ENCODE results near the gene AKT2.
A peak's percentile ranks its signal among the peaks of the same experiment; 100 is the strongest.

AKT2 gene

DNA sequence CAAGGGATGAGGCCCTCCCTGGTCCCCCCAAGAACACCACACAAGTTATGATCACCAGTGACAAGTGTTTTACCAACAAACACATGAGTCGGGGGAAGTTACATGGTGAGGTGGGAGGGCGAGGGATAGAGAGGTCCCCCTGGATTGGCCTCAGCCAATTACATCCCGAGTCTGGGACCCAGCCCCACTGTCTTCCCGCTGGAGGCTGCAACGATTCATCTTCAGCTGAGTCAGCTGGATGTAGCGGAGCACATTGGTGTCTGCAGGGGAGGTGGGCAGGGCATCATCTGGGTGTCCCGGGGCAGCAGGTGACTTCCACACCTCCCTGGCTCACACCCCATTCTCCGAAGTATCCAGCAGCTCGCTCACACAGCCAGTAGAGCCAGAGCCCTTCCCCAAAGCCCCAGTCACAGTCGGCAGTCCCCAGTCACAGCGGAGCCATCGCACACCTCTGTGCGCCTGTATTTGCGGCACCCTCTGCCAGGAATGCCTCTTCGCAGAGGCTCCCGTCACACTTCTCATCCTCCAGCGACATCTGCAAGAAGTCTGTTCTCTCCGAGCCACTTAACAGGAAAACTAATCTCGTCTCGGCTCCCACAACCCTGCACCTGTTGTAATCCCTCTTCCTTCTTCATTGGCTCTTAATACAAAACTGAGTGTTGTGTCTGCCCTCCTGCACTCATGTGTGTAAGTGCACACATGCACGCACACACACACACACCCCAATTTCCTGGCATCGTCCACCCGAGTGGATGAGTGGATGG lies 69.0 kb downstream of the AKT2 start:
- DNase-seq, result no peak

DNA sequence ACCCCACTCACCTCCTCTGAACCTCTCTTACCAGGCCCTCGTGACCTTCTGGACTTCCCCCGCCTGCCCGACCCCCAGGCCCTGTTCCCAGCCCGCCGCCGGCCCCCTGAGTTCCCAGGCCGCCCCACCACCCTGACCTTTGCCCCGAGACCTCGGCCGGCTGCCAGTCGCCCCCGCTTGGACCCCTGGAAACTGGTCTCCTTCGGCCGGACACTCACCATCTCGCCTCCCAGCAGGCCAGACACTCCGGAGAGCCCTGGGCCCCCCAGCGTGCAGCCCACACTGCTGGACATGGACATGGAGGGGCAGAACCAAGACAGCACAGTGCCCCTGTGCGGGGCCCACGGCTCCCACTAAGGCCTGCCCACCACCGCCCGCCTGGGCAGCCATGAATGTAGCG lies 70.2 kb downstream of the AKT2 start:
- DNase-seq, result no peak

DNA sequence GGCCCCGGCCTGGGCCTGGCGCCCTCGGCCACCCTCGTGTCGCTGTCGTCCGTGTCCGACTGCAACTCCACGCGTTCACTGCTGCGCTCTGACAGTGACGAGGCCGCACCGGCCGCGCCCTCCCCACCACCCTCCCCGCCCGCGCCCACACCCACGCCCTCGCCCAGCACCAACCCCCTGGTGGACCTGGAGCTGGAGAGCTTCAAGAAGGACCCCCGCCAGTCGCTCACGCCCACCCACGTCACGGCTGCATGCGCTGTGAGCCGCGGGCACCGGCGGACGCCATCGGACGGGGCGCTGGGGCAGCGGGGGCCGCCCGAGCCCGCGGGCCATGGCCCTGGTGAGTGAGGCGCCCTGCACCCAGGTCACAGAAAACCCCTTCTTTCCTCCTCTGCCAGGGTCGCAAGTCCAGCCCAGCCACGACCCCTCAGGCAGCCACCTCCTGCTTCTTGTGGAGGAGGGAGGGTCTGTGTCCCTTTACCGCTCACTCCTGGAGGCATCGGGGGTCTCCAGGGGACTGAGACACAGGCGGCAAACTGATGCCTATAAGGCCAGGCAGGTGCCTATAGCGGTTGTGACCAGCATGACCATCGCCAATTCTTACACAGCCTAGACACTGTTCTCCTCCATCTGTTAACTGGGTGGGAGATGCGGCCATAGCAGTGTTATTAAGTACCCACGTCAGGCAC lies 71.1 kb downstream of the AKT2 start:
- no peak for DNase-seq

DNA sequence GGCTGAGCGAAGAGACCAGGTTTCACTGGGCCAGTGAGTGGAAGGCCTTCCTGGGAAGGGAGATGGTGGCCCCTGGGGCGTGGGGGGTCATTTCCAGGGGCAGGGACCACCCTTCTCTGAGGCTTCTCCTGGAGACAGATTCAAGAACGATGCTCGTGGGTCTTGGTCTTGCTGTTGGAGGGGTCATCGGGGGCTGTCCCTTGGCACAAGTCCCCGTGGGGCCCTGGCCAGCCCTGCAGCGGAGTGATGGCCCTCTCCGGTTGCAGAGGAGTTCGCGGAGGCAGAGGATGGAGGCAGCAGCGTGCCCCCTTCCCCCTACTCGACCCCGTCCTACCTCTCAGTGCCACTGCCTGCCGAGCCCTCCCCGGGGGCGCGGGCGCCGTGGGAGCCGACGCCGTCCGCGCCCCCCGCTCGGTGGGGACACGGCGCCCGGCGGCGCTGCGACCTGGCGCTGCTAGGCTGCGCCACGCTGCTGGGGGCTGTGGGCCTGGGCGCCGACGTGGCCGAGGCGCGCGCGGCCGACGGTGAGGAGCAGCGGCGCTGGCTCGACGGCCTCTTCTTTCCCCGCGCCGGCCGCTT lies 71.8 kb downstream of the AKT2 start:
- no peak for DNase-seq

DNA sequence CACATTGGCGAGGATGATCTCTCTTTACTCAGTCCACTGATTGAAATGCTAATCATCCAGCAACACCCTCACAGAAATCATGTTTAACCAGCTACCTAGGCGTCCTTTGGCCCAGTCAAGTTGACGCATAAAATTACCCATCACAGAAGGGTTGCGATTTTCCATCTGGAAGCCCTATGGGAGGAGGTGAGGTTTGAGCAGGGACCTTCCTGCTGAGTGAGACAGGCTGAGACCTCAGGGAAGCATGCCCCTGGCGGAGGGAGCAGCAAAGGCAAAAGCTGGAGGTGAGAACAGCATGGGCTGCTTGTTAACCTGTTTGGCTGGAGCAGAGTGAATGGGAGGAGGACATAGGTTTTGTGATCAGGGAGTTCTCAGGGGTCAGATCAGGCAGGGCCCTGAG lies 74.3 kb downstream of the AKT2 start:
- no peak for DNase-seq

DNA sequence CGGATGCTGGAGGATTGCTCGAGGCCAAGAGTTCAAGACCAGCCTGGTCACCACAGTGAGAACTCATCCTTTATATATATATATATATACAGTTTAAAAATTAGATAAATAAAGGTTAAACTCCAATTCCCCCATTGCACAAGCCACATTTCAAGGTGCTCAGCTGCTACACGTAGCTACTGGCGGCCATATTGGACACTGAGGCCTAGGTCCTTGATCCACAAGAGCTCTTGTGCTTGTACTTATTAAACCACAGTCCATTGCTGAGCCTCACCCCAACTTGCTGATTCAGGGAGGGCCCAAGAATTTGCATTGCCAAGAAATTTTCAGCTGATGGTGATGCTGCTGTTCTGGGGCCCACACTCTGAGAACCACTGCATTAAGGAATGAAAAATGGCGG lies 76.5 kb downstream of the AKT2 start:
- no peak for DNase-seq

DNA sequence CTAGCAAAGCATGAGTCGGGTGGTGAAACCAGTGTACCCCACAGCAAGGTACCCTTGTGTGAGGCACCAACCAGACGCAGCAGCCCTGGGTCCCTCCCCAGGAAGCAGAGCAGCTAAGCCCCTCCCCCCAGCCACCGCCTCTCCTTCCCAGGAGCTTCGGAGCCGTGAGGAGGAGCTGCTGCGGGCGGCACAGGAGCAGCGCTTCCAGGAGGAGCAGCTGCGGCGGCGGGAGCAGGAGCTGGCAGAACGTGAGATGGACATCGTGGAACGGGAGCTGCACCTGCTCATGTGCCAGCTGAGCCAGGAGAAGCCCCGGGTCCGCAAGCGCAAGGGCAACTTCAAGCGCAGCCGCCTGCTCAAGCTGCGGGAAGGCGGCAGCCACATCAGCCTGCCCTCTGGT lies 79.4 kb downstream of the AKT2 start:
- DNase-seq, result no peak

DNA sequence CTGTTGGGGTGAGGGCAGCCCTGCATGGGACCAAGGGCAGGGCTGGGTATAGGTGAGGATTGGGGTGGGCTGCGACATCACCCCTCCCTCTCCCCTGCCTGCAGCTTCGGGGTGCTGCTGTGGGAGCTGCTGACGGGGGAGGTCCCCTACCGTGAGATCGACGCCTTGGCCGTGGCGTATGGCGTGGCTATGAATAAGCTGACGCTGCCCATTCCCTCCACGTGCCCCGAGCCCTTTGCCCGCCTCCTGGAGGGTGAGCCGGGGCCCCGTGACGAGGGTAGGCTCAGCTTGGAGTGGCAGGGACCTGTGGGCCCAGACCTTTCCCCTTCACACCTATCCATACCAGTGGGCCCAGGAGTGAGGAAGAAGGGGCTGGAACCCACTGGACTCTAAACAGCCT lies 80.8 kb downstream of the AKT2 start:
- DNase-seq, result no peak

DNA sequence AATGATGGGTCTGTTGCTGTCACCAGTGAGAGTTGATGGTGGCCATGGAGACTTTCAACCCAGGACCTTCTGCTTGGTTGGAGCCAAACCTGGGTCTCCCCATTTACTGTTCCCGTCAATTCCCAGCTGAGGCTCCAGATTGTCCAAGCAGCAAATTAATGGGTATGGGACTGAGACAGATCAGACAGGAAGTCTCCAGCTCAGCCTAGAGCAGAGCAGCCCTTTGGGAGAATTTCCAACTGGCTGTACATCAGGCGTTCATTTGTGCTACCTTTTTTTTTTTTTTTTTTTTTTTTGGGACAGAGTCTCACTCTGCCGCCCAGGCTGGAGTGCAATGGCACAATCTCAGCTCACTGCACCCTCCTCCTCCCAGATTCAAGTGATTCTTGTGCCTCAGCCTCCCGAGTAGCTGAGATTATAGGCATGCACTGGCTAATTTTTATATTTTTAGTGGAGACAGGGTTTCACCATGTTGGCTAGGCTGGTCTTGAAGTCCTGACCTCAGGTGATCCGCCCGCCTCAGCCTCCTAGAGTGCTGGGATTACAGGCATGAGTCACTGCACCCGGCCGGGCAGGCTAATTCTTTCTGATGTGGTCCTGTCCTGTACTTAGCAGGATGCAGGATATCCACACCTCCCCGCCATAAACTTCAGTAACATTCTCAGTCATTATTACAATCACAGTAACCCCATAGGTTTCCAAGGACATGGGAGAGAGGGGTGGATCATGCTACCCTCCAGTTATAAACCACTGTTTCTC lies 84.6 kb downstream of the AKT2 start:
- DNase-seq, result no peak

DNA sequence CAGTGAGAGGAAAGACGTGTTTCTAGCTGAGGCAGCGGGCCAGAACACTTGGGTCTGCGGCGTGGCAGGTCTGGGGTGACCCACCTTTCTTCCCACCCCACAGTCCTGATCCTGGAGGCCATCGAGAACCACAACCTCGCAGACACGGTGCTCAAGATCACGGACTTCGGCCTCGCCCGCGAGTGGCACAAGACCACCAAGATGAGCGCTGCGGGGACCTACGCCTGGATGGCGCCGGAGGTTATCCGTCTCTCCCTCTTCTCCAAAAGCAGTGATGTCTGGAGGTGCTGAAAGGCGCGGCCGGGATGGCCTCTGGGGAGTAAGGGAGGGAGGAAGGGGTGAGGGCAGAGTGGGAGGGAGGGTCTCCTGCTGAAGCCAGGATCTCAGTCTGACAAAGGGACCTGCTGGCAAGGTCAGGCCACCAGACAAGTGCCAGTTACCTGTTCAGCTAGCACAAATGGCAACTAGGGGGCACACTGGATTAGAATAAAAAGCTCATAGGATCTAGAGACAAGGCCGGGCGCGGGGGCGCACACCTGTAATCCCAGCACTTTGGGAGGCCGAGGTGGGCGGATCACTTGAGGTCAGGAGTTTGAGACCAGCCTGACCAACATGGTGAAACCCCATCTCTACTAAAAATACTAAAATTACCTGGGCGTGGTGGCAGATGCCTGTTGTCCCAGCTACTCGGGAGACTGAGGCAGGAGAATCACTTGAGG lies 86.7 kb downstream of the AKT2 start:
- no peak for DNase-seq

DNA sequence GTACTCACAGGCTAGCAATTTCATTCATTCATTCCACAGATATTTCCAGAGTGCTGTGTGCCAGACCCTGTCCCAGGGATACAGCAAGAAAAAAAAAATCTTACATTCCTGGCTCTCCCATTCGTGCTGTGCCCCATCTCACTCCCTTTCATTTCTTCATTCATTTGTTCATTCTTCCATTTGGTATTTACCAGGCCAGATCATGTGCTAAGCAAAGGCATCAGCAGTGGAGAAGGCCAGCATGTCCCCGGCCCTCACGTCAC lies 91.6 kb downstream of the AKT2 start:
- no peak for DNase-seq

DNA sequence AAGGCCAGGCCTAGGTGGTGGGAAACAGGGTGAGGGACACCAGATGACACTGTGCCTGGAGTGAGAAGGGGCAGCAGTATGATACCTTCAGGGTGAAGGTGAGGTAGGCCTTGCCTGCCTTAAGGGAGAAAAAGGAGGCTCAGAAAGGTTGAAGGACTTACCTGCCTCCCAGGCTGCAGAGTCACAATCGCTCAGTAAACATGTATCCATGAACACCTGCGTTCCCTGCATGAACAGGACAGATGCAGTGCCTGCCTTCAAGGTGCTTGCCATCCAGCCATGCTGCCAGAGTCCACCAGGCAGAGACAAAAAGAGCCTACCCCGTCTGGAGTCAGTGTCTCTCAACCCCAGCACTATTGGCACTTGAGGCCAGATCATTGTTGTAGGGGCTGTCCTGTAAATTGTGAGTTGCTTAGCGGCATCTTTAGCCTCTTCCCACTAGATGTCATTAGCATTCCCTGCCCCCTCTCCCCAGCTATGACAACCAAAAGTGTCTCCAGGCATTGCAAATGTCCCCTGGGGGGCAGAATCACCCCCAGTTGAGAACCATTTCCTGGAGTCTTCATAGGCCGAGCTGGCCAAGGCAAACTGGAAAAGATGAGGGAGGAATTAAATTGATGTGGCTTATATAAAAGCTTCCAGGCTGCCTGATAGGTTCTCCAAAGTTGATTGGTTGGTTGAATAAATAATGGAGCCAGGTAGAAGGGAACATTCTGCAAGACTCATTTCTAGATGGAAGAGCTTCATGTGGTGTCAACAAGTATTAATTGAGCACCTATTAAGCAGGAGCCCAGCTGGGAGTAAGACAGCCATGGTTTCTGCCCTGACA lies 92.2 kb downstream of the AKT2 start:
- DNase-seq, result no peak

DNA sequence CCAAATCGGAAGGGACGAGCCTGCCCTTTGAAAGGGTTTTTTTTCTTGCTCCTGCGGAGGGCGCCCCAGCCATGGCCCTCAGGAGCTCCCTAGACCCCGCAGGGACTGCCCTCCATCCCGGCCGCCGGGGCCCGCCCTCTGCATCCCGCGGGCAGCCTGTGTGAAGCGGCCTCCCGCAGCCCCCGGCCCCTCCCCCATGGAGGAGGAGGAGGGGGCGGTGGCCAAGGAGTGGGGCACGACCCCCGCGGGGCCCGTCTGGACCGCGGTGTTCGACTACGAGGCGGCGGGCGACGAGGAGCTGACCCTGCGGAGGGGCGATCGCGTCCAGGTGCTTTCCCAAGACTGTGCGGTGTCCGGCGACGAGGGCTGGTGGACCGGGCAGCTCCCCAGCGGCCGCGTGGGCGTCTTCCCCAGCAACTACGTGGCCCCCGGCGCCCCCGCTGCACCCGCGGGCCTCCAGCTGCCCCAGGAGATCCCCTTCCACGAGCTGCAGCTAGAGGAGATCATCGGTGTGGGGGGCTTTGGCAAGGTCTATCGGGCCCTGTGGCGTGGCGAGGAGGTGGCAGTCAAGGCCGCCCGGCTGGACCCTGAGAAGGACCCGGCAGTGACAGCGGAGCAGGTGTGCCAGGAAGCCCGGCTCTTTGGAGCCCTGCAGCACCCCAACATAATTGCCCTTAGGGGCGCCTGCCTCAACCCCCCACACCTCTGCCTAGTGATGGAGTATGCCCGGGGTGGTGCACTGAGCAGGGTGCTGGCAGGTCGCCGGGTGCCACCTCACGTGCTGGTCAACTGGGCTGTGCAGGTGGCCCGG lies 93.1 kb downstream of the AKT2 start:
- DNase-seq, result peak; percentile 34

DNA sequence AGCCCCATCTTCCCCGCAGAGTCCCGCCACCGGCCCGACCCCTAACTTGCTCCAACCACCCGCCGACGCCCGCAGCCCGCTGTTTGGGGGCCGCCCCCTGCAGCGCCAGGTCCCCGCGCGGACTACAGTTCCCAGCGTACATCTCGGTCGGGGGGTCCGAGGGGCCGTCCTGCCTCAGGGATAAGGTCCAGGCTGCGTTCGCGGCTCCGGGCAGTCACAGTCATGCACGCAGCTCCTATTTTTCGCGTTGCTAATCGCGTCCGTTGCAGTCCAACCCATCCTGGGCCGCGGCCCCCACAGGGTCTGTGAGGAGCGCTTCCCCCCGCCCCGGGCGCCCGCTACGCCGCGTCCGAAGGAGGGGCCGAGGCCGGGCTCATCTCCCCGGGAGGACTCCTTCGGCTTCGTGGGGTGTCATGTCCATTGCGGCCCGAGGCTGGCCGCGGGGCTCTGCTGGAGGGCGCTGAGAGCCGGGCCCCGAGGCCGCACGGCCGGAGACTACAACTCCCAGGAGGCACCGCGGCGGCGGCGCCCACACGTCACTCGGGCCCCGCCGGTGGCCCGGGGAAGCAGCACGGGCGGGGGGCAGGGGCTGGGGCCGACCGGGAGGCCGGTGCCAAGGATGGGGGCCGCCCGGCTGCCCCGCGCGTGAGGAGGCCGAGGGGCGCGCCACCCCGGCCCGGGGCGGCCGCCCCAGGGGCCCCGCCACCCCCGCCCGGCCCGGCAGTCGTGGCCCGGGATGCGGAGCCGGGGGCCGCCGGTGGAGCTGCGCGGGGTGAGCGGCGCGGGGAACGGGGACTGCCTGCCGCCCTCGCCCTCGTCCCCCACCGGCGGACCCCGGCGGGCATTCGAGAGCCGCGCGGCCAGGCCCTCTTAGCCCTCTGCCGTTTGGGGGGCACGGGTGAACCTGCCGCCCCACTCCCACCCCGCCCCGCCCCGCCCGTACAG lies 94.0 kb downstream of the AKT2 start, which contains the start of gene MAP3K10:
TSS of gene MAP3K10 (plus strand) at position 536 of the 945 bp plus-strand sequence. CDS start 606 bp downstream, outside the sequence.
- peak; percentile 87 for DNase-seq

DNA sequence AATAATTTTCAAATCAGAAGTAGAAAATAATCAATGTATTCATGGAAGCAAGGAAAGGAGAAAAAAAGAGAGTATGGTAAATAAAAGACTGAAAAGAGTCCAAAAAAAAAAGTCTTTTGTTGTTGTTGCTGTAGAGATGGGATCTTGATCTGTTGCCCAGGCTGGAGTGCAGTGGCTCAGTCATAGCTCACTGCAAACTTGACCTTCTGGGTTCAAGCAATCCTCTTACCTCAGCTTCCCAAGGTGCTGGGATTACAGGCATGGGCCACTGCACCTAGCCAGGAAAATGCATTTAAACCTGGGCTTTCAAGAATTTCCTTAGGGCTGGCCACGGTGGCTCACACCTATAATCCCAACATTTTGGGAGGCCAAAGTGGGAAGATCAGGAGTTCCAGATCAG lies 100.9 kb downstream of the AKT2 start:
- no peak for DNase-seq
